HG02970 (cell line): ENCODE data around the gene PDE6G.
A peak's percentile ranks its signal among the peaks of the same experiment; 100 is the strongest.
"Not testable (repeated sequence)": the region's sequence is repeated elsewhere in the genome, so short reads cannot be mapped to it uniquely, and the experiment has no call there.

ENCODE experiments used
- ATAC-seq: cut with Tn5 transposase; IDR thresholded peaks from one replicate; pipeline ENCODE4 v1.9.1; 2021; ENCODE audit warnings: mild to moderate bottlenecking, moderate library complexity, moderate number of reproducible peaks; ENCODE audit not compliant: unreplicated experiment, low FRiP score

The PDE6G gene

GRCh38 chr17:81688616-81689015 is 32.3 kb upstream of the PDE6G start:
- ATAC-seq = no peak

DNA sequence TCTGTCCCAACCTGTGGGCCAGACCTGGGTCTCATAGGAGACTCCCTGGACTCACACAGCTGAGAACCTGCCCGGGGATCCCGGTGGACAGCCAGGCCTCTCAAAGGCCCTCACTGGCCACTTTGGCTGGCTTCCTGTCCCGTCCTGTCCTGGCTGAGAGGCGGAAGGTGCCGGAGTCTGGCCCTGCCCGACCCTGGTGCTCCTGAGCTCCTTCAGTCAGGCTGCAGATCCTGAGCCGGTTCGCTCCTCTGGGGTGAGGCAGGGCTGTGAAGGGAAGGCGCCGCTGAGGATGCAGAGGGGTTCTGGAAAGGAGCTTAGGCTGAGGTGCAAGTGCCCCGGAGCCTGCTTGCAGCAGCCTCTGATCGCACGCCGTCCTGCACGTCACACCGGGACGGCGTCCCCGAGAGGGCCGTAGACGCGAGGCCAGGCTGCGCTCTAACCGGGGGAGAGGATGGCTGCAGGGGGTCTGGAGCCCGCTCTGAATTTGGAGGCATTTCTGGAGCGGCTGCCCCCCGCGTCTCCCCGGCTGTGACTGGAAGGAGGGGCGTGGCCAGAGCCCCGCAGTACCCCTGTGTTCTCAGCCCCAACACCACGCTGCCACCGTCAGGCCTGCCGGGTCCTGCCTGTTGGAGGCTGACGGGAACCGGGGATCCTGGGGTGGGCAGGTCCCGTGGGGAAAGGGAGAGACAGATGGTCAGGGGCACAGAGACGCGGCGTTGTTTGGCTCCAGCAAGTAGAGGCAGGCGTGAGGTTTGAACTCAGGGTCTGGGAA is 31.6 kb upstream of the PDE6G start:
- no peak for ATAC-seq

DNA sequence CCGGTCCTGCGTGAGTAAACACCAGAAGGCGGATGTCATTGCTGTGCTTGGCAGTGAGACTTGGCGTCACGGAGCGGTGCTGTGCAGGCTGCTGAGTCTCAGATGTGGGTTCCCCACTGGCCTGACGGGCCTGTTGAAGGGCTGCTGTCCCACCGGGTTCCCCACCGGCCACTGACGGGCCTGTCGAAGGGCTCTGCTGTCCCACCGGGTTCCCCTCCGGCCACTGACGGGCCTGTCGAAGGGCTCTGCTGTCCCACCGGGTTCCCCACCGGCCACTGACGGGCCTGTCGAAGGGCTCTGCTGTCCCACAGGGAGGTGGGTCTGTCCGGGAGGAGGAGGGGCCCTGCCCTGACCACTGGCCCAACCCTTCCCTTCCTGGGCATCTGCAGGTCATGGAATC is 30.3 kb upstream of the PDE6G start:
- ATAC-seq = no peak

DNA sequence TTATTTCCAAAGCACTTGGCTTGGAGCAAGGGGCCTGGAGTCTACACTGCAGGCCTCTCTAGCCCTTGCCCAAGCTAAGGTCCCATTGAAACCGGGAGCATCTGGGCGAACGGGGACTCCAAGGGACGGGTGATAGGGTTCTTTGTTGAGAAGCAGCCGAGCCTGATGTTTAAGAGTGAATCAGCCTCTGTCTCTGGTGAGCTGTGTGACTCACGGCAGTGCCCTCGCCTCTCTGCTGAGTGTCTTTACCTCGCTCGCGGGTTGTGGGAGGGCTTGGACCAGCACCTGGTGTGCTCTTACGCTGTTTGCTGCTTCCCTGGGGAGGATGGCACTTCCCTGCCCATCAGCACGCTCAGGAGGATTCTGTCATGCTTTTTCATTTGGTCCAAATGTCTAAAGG is 28.8 kb upstream of the PDE6G start:
- ATAC-seq = no peak

GRCh38 chr17:81684442-81684911 is 28.1 kb upstream of the PDE6G start:
- ATAC-seq = no peak

DNA sequence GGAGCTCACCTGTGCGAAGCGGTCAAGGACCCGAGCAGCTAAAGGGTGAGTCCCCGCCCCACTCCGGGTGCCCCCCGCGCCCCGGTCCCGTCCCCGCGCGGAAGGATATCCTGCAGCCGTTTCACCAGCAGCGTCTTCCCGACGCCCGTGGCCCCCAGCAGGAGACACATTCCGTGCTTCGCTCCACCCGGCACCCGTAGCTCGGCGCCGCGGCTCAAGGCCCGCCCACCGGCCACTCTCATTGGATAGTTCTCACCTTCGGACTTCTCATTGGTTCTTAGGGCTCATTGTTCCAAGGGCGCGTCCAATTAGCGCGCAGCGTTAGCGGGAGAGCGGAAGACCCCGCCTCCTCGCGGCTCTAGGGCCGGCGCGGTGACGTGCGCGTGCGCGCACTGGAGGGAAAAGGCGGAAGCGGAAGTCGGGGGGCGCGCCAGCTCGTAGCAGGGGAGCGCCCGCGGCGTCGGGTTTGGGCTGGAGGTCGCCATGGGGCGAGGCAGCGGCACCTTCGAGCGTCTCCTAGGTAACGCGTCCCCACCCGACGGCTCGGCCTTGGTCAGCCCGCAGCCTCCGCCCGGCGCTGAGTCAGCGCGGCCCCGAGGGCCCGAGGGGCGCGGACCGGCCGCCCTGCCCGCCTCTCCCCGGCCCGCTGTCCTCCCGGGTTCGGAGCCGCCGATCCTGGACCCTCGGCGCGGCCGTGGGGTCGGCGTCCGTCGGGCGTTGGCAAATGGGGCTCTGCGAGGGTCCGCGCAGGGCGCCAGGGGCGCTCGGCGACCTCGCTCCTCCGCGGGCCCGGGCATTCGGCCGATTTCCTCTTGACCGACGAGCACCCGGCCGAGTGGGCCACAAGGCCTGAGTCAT is 27.5 kb upstream of the PDE6G start, which contains the start of the genes ARL16 and HGS:
TSS of gene ARL16 (minus strand) at position 214 of the 858 bp plus-strand sequence. CDS start at position 170, 44 bp downstream.
TSS of gene HGS (plus strand) at position 428 of the 858 bp plus-strand sequence. CDS start at position 484, 56 bp downstream.
- ATAC-seq = peak; percentile 95

GRCh38 chr17:81683208-81683583 is 26.9 kb upstream of the PDE6G start:
- peak; percentile 9 for ATAC-seq

- ATAC-seq = no peak
Observed at GRCh38 chr17:81682565-81683207, 26.3 kb upstream of the PDE6G start.

DNA sequence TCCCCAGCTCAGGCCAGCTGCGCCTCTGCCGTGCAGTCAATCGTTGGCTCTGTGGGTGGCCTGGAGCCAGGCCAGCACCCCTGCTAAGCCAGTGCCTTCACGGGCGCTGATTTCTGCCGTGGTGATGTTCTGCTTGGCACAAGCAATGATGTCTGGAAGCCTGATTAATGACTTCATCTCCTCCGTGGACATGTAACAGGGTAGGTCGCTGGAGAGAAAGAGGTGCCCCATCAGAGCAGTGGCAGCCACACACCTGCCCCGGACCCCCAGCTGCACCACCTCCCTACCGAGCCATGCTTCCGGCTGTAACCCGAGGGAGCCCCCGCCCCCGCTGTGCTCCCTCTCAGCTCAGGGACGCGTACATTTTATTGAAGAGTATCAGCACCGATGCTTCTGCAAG is 25.3 kb upstream of the PDE6G start:
- ATAC-seq = no peak

DNA sequence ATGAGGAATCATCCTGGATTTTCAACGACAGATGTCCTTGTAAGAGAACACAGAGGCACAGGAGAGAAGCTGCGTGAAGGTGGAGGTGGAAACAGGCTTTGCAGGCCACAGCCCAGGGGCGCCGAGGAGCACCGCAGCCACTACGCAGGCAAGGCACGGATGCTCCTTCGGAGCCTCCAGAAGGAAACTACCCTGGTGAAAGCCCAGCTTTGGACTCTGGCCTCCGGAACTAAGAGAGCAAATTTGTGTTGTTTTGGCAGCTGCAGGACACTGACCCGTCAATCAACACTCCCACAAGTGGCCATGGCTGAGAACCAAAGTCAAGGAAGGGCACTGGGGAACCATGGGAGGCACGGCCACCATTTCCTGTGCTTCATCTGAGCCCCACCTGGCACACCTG is 23.8 kb upstream of the PDE6G start:
- ATAC-seq = no peak

GRCh38 chr17:81676906-81677305 is 20.6 kb upstream of the PDE6G start:
- ATAC-seq = no peak

- ATAC-seq = not testable (repeated sequence)
Observed at GRCh38 chr17:81675515-81676221, 19.3 kb upstream of the PDE6G start.

DNA sequence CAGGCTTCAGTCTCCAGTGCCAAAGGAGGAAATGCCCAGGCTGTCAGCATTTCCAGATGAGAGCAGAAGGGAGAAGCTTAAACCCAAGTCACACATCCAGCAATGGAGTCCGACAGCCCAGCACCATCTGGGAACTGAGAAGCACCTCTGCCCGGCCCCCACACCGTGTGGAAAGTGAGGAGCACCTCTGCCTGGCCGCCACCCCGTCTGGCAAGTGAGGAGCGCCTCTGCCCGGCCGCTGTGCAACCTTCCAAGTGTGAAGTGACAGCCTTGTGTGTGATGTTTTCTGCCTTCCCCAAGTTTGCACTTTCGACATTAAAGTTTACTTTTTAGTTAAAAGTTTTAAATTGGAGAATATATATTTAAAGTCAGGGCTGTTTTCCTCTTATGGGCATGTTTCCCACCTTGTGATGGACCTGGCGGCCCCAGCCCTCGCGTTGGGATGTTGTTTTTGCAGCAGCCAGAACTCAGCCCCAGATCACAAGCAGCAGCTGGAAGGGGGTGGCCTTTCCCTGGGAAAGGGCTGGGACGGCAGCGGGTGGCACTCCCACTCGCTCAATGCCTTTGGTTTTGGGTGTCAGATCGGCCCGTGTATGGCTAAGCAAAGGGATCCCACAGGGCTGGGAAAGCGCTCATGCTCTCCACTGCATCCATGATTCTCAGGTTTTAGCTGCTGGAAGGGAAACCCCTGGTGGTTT is 17.4 kb upstream of the PDE6G start:
- ATAC-seq = no peak

- no peak for ATAC-seq
Observed at GRCh38 chr17:81672954-81673353, 16.6 kb upstream of the PDE6G start.

DNA sequence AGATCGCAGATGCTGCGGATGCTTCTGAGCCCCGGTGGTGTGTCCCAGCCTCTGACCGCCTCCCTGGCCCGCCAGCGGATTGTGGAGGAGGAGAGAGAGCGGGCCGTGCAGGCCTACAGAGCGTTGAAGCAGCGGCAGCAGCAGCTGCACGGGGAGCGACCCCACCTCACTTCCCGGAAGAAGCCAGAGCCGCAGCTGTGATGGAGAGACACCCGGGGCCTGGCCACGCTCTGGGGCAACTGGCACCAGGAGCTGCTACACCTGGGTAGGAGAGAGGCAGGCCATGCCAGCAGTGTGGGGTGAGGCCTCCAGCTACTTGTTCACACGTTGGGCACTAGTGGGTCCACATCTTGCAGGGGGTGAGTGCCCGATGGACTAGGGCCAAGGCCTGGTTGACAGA is 16.2 kb upstream of the PDE6G start:
- no peak for ATAC-seq

GRCh38 chr17:81667754-81668153 is 11.4 kb upstream of the PDE6G start:
- ATAC-seq = no peak

- ATAC-seq = peak; percentile 86
Observed at GRCh38 chr17:81666342-81667191, 10.2 kb upstream of the PDE6G start, which contains the start of the genes CCDC137 and OXLD1. Gene CCDC137 (plus strand): TSS chr17:81666737. CDS start chr17:81666767, 30 bp downstream. Gene OXLD1 (minus strand): TSS chr17:81666605. CDS start chr17:81666577, 28 bp downstream.

- ATAC-seq = no peak
Observed at GRCh38 chr17:81666092-81666341, 9.7 kb upstream of the PDE6G start.
